H1 (cell line): ENCODE measurements around the gene LMO4. TPM values are rescaled to one million over a fixed set of nuclear protein-coding genes. Genes with fewer than 3 reads are reported as not detected.
A peak's percentile ranks its signal among the peaks of the same experiment; 100 is the strongest.

ENCODE experiments used
- BRCA1 ChIP-seq: IDR thresholded peaks from 2 replicates; pipeline ENCODE4 v1.6.1; 2012; ENCODE audit warnings: low read depth, low read length, improper control_type of control experiment
- CTCF ChIP-seq, 3 experiments: IDR thresholded peaks; 1 replicate in 2 of 3; 2 replicates in 1 of 3; pipeline versions ENCODE4 v1.5.1 to v1.6.1; 2011; ENCODE audit warnings: low read length in 3 of 3, mild to moderate bottlenecking in 3 of 3, inconsistent platforms in 2 of 3, low read depth in 1 of 3, moderate library complexity in 1 of 3; ENCODE audit not compliant: insufficient read depth in 1 of 3; ENCODE audit errors: control extremely low read depth in 1 of 3
- E2F6 ChIP-seq: IDR thresholded peaks from 2 replicates; pipeline ENCODE4 v1.6.1; 2012; ENCODE audit warnings: inconsistent platforms
- HDAC2 ChIP-seq, 2 experiments: fragments of 300-600 bp in 1 of 2; sonication (generic) in 1 of 2; IDR thresholded peaks; 2 replicates each; pipeline ENCODE4 v1.6.1; 2011 to 2012; ENCODE audit warnings: low read depth in 2 of 2, low read length in 2 of 2, mild to moderate bottlenecking in 2 of 2, moderate library complexity in 2 of 2, borderline replicate concordance in 1 of 2, inconsistent platforms in 1 of 2
- HDAC6 ChIP-seq: IDR thresholded peaks from one replicate; pipeline ENCODE4 v1.7.1; 2012; ENCODE audit warnings: low read depth, mild to moderate bottlenecking, inconsistent platforms, low read length, moderate library complexity
- JUN ChIP-seq: IDR thresholded peaks from 2 replicates; pipeline ENCODE4 v1.6.1; 2011; ENCODE audit warnings: low read depth, mild to moderate bottlenecking, improper control_type of control experiment, low read length
- JUND ChIP-seq: IDR thresholded peaks from 2 replicates; pipeline ENCODE4 v1.6.1; 2011; ENCODE audit warnings: mild to moderate bottlenecking, improper control_type of control experiment, low read length
- POU5F1 ChIP-seq: IDR thresholded peaks from 2 replicates; pipeline ENCODE4 v1.6.1; 2011; ENCODE audit warnings: low read depth, mild to moderate bottlenecking, low read length, moderate library complexity
- RXRA ChIP-seq: IDR thresholded peaks from 2 replicates; pipeline ENCODE4 v1.6.1; 2011; ENCODE audit warnings: low read depth, mild to moderate bottlenecking, low read length, moderate library complexity; ENCODE audit not compliant: insufficient read depth
- SIX5 ChIP-seq: IDR thresholded peaks from 2 replicates; pipeline ENCODE4 v1.6.1; 2011; ENCODE audit warnings: mild to moderate bottlenecking, low read depth, low read length
- SP2 ChIP-seq: IDR thresholded peaks from 2 replicates; pipeline ENCODE4 v1.6.1; 2012; ENCODE audit warnings: mild to moderate bottlenecking, low read length, inconsistent platforms
- SUZ12 ChIP-seq: fragments of 200-600 bp; sonication (generic); IDR thresholded peaks from 2 replicates; pipeline ENCODE4 v1.6.1; 2012; ENCODE audit warnings: mild to moderate bottlenecking, inconsistent platforms, low read length, moderate library complexity, mixed read lengths
- TCF12 ChIP-seq: IDR thresholded peaks from 2 replicates; pipeline ENCODE4 v1.6.1; 2011; ENCODE audit warnings: low read depth, mild to moderate bottlenecking, low read length
- TEAD4 ChIP-seq: IDR thresholded peaks from 2 replicates; pipeline ENCODE4 v1.6.1; 2012; ENCODE audit warnings: low read depth, low read length, inconsistent platforms, mixed read lengths
- polyA plus RNA-seq, 7 experiments: library from polyadenylated mRNA; depleted of rRNA in 3 of 7; stranded (reverse) in 5 of 7; unstranded in 2 of 7; fragments of >200 nt in 5 of 7; fragments of 200-250 nt in 2 of 7; gene quantifications; 1 replicate in 5 of 7; 2 replicates in 1 of 7; 4 replicates in 1 of 7; pipeline versions ENCODE4 v1.2.1 to v1.2.3, GENCODE V29; 2011 to 2013; ENCODE audit warnings: missing spikeins in 2 of 7, mixed read lengths in 2 of 7
- total RNA-seq: library from RNA; stranded (reverse); fragmentation: NEBNext Ultra II Directional; extraction: Animal tissue kit (Norgen Biotek cat#: 25700); gene quantifications from 2 replicates; pipeline ENCODE4 v1.2.1, GENCODE V29; 2021

LMO4 gene
- total and polyA plus RNA-seq, 2 of the 8 experiments (the other 6 are each of a cell fraction or from before 2014, with no cell fraction given), result 71.7 to 98.7 TPM

- TF ChIP-seq JUN, result 0 out of 2 replicates have a peak, but pooled peaks have one; percentile 13
- no peak for TF ChIP-seq HDAC2 (IDR thresholded peaks at IDR 0.05; ENCODE audit: borderline replicate concordance in 1 of 2, low read depth in 2 of 2, low read length in 2 of 2)
- TF ChIP-seq JUND, result peak; percentile 67; the same call in 1 of the 2 replicates
- no peak for TF ChIP-seq HDAC6
- TF ChIP-seq SUZ12, result no peak
- no peak for TF ChIP-seq TCF12
- no peak for TF ChIP-seq POU5F1
- TF ChIP-seq CTCF (IDR thresholded peaks at IDR 0.05; ENCODE audit: control extremely low read depth in 1 of 3, insufficient read depth in 1 of 3, low read depth in 1 of 3, low read length in 3 of 3), result no peak
- TF ChIP-seq TEAD4, result no peak
- TF ChIP-seq SIX5, result no peak
- TF ChIP-seq SP2, result no peak
- TF ChIP-seq BRCA1, result no peak
- TF ChIP-seq E2F6, result no peak
- TF ChIP-seq RXRA, result no peak
These were observed 2.2 kb downstream of the LMO4 start (continued) for GRCh38 chr1:87330885-87331364.
